Suprapubic skin (tissue), 4 donors: ENCODE results near the gene PTS.

ENCODE experiments used
- POLR2A ChIP-seq, 2 donors: fragments of 450-650 bp; IDR thresholded peaks; one replicate each; pipeline ENCODE4 v1.6.1; 2017; ENCODE audit warnings: antibody characterized with exemption in 2 of 2, mild to moderate bottlenecking in 2 of 2, moderate library complexity in 2 of 2
- POLR2AphosphoS5 ChIP-seq, 3 donors: sonication (generic); formaldehyde crosslinking; IDR thresholded peaks; one replicate each; pipeline ENCODE4 v1.6.1; 2017; ENCODE audit warnings: antibody characterized with exemption in 3 of 3

DNA sequence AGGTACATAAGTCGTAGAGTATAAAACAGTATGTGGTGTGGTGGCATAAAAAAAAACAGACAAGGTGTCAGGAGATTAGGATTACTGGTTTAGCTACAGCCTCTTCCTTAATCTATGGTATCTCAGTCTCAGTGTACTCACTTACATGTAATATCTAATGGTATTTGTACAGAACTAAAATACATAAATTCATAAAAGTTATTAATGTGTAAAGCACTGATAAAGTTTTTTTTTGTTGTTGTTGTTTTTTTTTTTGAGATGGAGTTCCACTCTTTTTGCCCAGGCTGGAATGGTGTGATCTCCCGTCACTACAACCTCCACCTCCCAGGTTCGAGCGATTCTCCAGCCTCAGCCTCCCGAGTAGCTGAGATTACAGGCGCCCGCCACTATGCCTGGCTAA is 2.9 kb downstream of the PTS start:
- TF ChIP-seq POLR2AphosphoS5 (IDR thresholded peaks at IDR 0.05) (no peak), POLR2A (IDR thresholded peaks at IDR 0.05) (no peak)
